Mesothelial cell of epicardium (in vitro differentiated cells): Measurements from ENCODE around the gene SALL1. TPM values are rescaled to one million over a fixed set of nuclear protein-coding genes. Genes with fewer than 3 reads are reported as not detected.

ENCODE experiments used
- DNase-seq, 2 experiments: peaks; one replicate each; pipeline ENCODE4 v3.0.0; 2021; ENCODE audit warnings: low spot score in 2 of 2; ENCODE audit not compliant: unreplicated experiment in 2 of 2
- H3K27ac Mint-ChIP-seq: 2 replicates; pipeline ENCODE4 v1.8.0; 2021; ENCODE audit warnings: mixed read lengths
- H3K27me3 Mint-ChIP-seq: 2 replicates; pipeline ENCODE4 v1.8.0; 2021; ENCODE audit warnings: low read depth, mixed read lengths
- H3K36me3 Mint-ChIP-seq: 2 replicates; pipeline ENCODE4 v1.8.0; 2021; ENCODE audit warnings: mixed read lengths
- H3K4me1 Mint-ChIP-seq: 2 replicates; pipeline ENCODE4 v1.8.0; 2021; ENCODE audit warnings: mixed read lengths
- H3K4me3 Mint-ChIP-seq: 2 replicates; pipeline ENCODE4 v1.8.0; 2021; ENCODE audit warnings: mild to moderate bottlenecking, moderate library complexity, mixed read lengths
- H3K9me3 Mint-ChIP-seq: 2 replicates; pipeline ENCODE4 v1.8.0; 2021; ENCODE audit warnings: mixed read lengths
- total RNA-seq: library from RNA; stranded (reverse); gene quantifications from 3 replicates; pipeline ENCODE4 v1.2.1, GENCODE V29; 2021
- TF ChIP-seq, protein P1 (sequence below): fragments of 200-600 bp; sonication (generic); IDR thresholded peaks from one replicate; pipeline ENCODE4 v1.5.0; 2021; ENCODE audit warnings: antibody characterized with exemption; ENCODE audit not compliant: unreplicated experiment

Gene SALL1
- total RNA-seq, 1 donor from 2014 or later, result 1.1 TPM

GRCh38 chr16:51139568-51139967 is 11.5 kb downstream of the SALL1 start:
- Mint-ChIP-seq H3K27me3 (peaks cover 93% of the 10 kb centered on the region), H3K27ac (no peak overlapping the region), H3K4me1 (peaks cover 3% of the 10 kb centered on the region), H3K9me3 (no peaks in the 10 kb centered on the region), H3K4me3 (no peak overlapping the region), H3K36me3 (peaks cover 1% of the 10 kb centered on the region)
- TF ChIP-seq, protein P1, sequence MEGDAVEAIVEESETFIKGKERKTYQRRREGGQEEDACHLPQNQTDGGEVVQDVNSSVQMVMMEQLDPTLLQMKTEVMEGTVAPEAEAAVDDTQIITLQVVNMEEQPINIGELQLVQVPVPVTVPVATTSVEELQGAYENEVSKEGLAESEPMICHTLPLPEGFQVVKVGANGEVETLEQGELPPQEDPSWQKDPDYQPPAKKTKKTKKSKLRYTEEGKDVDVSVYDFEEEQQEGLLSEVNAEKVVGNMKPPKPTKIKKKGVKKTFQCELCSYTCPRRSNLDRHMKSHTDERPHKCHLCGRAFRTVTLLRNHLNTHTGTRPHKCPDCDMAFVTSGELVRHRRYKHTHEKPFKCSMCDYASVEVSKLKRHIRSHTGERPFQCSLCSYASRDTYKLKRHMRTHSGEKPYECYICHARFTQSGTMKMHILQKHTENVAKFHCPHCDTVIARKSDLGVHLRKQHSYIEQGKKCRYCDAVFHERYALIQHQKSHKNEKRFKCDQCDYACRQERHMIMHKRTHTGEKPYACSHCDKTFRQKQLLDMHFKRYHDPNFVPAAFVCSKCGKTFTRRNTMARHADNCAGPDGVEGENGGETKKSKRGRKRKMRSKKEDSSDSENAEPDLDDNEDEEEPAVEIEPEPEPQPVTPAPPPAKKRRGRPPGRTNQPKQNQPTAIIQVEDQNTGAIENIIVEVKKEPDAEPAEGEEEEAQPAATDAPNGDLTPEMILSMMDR, result no peak
- no peak for DNase-seq

GRCh38 chr16:51138178-51138577 is 12.9 kb downstream of the SALL1 start:
- no peak for DNase-seq
- H3K4me1 Mint-ChIP-seq, result peaks cover 12% of the 10 kb centered on the region
- no peak overlapping the region for H3K4me3 Mint-ChIP-seq
- H3K27ac Mint-ChIP-seq, result no peak overlapping the region
- peaks cover 1% of the 10 kb centered on the region for H3K36me3 Mint-ChIP-seq
- TF ChIP-seq, protein P1, result no peak
- H3K27me3 Mint-ChIP-seq, result peaks cover 93% of the 10 kb centered on the region
- H3K9me3 Mint-ChIP-seq, result no peaks in the 10 kb centered on the region

GRCh38 chr16:51137097-51137496 is 14.0 kb downstream of the SALL1 start:
- DNase-seq, result no peak
- no peak overlapping the region for H3K4me3 Mint-ChIP-seq
- peaks cover 92% of the 10 kb centered on the region for H3K27me3 Mint-ChIP-seq
- TF ChIP-seq, protein P1, result no peak
- H3K36me3 Mint-ChIP-seq, result peaks cover 1% of the 10 kb centered on the region
- H3K9me3 Mint-ChIP-seq, result no peaks in the 10 kb centered on the region
- H3K4me1 Mint-ChIP-seq, result peaks cover 17% of the 10 kb centered on the region
- H3K27ac Mint-ChIP-seq, result no peak overlapping the region

DNA sequence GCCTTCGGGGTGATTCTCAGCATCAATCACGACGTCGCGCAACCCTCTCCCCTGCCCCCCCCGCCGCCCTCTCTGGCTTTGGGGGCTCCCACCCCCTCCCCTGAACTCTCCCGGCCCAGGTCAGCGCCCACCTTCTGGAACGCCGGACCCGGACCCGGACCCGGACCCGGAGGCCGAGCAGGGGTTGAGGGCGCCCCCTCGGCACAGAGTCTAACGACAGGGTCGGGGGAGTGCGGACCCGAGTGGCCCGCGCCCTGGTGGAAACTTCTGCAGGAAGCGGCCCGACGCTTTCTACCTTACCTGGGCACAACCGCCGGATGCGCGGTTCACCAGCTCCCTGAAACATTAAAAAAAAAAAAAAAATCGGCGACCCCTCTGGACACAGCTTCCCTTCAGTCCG is 16.2 kb downstream of the SALL1 start:
- no peak for DNase-seq
- Mint-ChIP-seq H3K4me1 (peaks cover 17% of the 10 kb centered on the region), H3K27ac (no peak overlapping the region), H3K36me3 (peaks cover 1% of the 10 kb centered on the region), H3K4me3 (peak overlapping the region; percentile 53), H3K27me3 (peaks cover 92% of the 10 kb centered on the region), H3K9me3 (no peaks in the 10 kb centered on the region)
- TF ChIP-seq, protein P1, result no peak

GRCh38 chr16:51134269-51134812 is 16.7 kb downstream of the SALL1 start:
- peak overlapping the region; percentile 46 for H3K4me3 Mint-ChIP-seq
- peaks cover 17% of the 10 kb centered on the region for H3K4me1 Mint-ChIP-seq
- no peak for DNase-seq
- peaks cover 1% of the 10 kb centered on the region for H3K36me3 Mint-ChIP-seq
- no peaks in the 10 kb centered on the region for H3K9me3 Mint-ChIP-seq
- peaks cover 87% of the 10 kb centered on the region for H3K27me3 Mint-ChIP-seq
- TF ChIP-seq, protein P1, result no peak
- no peak overlapping the region for H3K27ac Mint-ChIP-seq

DNA sequence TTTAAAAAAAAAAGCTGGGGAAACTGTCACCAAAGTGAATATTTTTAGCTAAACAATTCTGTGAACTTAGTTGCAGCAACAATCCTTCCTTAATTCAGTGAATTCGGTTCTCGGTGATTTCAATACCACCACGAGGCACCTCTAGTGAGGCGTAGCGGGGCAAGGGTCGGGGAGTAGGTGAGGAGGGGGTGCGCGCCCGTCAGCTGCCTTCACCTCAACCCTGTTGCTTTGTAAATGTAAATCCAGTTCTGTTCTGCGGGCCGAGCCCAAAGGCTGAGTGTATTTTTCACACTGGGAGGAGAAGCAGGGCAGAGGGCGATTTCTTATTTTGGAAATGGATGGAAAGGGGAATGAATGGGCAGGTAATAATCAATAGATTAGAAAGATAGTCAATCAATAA is 17.4 kb downstream of the SALL1 start:
- H3K4me1 Mint-ChIP-seq, result peaks cover 17% of the 10 kb centered on the region
- TF ChIP-seq, protein P1, result no peak
- H3K4me3 Mint-ChIP-seq, result peak overlapping the region; percentile 46
- DNase-seq, result no peak
- H3K36me3 Mint-ChIP-seq, result peaks cover 1% of the 10 kb centered on the region
- no peaks in the 10 kb centered on the region for H3K9me3 Mint-ChIP-seq
- H3K27ac Mint-ChIP-seq, result no peak overlapping the region
- peaks cover 83% of the 10 kb centered on the region for H3K27me3 Mint-ChIP-seq
